ENCODE data around the gene FMNL2.

- peak; percentile 36 for TF ChIP-seq CTCF (IDR thresholded peaks at IDR 0.05; ENCODE audit: poor library complexity, severe bottlenecking)
- TF ChIP-seq EZH2 (IDR thresholded peaks at IDR 0.05; ENCODE audit: borderline replicate concordance, insufficient read depth, low read length, poor library complexity, severe bottlenecking): no peak
- no peak for TF ChIP-seq REST (IDR thresholded peaks at IDR 0.05; ENCODE audit: borderline replicate concordance)
- TF ChIP-seq RAD21 (conservative IDR thresholded peaks at IDR 0.05): no peak
- no peak for TF ChIP-seq EP300 (conservative IDR thresholded peaks at IDR 0.05; ENCODE audit: poor library complexity, severe bottlenecking)
These were observed 313.4 kb downstream of the FMNL2 start for GRCh38 chr2:152648336-152648735.
